SU-DHL-6 (cell line): ENCODE measurements around the gene ZNF143.

Source experiments
- CTCF ChIP-seq: fragments of 200-600 bp; sonication (generic); IDR thresholded peaks from one replicate; pipeline ENCODE4 v1.5.1; 2017; ENCODE audit warnings: antibody characterized with exemption, mild to moderate bottlenecking, low read length, moderate library complexity; ENCODE audit not compliant: insufficient read depth, poor library complexity, severe bottlenecking
- EZH2phosphoT487 ChIP-seq: fragments of 200-600 bp; sonication (generic), shearing (Covaris generic); conservative IDR thresholded peaks from 2 replicates; pipeline ENCODE4 v1.6.1; 2018; ENCODE audit warnings: mild to moderate bottlenecking, antibody characterized with exemption, low read length, moderate library complexity, mixed read lengths

DNA sequence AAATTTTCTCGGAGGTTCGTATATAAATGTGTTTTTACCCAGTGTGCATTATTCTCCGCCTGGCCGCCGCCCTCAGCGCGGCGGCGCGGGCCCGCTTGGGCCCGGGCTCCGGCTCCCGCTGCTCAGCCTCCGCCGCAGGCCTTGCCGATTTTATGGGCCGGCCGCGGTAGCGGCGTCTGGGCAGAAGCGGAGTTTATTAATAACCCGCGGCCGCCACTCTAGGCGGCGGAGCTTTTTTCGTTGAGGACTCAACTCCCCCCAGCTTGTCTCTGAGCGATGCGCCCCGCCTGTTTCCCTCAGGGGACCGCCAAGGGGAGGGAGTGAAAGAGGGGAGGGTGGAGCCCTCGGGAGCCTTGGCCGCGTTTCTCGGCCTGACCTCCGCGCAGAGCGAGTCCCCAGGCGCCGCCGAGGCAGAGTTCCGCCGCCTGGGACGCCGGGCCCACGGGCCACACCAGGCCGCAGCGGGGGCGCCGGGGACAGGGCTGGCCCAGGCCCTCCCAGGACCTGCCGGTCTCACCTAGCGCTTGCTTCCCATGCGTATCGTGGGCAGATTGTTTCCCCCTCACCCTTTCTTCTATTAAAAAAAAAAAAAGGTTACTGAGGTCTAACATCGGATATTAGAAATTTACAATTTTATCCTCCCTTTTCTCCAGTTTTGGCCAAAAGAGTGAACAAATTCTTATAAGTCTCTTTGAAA is 399 bp downstream of the ZNF143 start:
- TF ChIP-seq CTCF (no peak), EZH2phosphoT487 (no peak)
